Measurements from ENCODE around the gene FOXL1.

DNA sequence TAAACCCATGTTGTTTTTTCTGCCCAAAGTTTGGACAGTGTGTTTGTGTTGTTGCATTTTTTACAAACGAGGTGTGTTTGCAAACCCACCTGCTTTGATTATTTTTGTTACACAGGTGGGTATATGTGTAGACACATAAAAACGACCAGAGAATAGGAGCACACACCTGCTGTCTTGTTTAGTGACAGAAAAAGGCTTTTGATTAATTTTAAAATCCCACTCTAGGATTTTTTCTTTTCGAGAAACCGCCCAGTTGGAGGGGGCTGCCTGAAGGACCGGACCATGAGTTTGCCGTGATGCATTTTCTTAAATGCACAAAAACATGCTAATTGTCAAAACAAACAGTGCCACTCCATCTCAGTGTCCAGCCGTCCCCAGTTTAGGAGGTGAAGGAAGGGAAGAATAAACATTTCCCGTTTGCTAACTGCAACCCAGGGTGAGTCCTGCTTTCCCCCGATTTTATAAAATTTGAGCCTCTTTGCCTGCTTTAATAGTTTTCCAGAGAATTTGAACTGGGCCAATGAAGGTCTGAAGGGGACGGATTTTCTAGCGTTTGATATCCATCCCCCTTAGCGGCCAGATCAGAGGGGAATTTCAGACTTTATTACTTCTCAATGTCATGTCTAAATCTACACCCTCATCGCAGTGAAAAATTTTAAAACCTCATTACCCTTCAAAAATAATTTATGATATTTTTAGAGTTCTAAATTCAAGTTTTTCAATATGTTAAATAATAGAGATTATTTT is 8.5 kb upstream of the FOXL1 start:
- TF ChIP-seq, protein P1, sequence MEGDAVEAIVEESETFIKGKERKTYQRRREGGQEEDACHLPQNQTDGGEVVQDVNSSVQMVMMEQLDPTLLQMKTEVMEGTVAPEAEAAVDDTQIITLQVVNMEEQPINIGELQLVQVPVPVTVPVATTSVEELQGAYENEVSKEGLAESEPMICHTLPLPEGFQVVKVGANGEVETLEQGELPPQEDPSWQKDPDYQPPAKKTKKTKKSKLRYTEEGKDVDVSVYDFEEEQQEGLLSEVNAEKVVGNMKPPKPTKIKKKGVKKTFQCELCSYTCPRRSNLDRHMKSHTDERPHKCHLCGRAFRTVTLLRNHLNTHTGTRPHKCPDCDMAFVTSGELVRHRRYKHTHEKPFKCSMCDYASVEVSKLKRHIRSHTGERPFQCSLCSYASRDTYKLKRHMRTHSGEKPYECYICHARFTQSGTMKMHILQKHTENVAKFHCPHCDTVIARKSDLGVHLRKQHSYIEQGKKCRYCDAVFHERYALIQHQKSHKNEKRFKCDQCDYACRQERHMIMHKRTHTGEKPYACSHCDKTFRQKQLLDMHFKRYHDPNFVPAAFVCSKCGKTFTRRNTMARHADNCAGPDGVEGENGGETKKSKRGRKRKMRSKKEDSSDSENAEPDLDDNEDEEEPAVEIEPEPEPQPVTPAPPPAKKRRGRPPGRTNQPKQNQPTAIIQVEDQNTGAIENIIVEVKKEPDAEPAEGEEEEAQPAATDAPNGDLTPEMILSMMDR (IDR thresholded peaks at IDR 0.05) = no peak
- TF ChIP-seq POLR2AphosphoS5 (IDR thresholded peaks at IDR 0.05; ENCODE audit: insufficient read depth in 1 of 2, low read depth in 1 of 2) = no peak
